ENCODE results near the gene TNS3. TPM values are rescaled to one million over a fixed set of nuclear protein-coding genes. Genes with fewer than 3 reads are reported as not detected.

TNS3 gene
- total and polyA plus RNA-seq, 2 of the 13 experiments (the other 11 are each of a cell fraction or from before 2014, with no cell fraction given), result 52.9 to 55.7 TPM

- TF ChIP-seq XBP1 (CRISPR knock-in tag; IDR thresholded peaks at IDR 0.05) (no peak), MAFF (IDR thresholded peaks at IDR 0.05; ENCODE audit: low read depth, low read length) (no peak), ZNF496 (CRISPR knock-in tag; IDR thresholded peaks at IDR 0.05; ENCODE audit: insufficient replicate concordance) (no peak), ZNF792 (CRISPR knock-in tag; IDR thresholded peaks at IDR 0.05) (no peak), PHF8 (CRISPR knock-in tag; IDR thresholded peaks at IDR 0.05) (no peak), NR2F6 (IDR thresholded peaks at IDR 0.05) (no peak), NR2F6 (CRISPR knock-in tag; IDR thresholded peaks at IDR 0.05) (no peak)
Observed at GRCh38 chr7:47404010-47404409, 177.9 kb downstream of the TNS3 start (continued).

DNA sequence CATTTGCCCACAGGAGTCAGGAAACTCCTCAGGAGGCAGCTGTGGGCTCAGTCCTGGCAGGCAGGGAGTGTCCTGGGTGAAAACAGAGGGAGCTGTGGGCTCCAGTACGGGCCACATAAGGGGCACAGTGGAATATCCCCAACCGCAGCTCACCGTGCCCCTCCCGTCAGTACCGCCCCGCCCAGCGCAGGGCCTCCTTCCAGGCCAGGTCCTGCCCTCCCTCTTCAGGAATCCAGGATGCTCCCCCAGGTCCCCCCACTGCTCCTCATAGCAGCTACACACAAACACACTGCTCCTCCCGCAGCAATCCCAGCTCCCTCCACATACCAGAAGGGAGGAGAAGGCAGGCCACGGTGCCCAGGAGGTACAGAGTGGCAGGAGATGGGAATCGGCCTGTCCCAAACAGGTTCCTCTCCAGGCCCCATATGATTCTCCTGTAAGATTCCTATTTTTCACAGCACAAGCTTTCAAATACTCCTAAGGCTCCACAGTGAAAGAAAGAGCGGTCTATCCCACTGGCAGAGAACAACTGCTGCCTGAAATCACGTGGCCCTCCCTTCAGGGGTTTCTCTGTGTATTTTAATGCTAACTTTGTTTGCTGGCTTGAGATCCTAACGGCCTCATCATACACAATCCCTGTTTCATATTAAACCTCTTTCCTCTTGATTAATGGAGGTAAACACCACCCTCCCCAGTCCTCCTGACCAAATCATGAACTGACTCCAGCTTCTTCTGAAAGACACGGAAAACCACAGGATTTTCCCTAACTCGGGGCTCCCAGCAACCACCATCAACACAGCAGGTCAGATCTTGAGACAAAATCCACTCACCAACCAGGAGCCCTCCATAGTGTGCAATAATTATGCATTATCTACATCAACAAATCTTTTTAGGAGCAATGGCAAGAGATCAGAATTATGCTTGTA is 178.7 kb downstream of the TNS3 start:
- Histone ChIP-seq H3K9me3 (ENCODE audit: low read length) (no peaks in the 10 kb centered on the region), H3K9ac (ENCODE audit: insufficient read depth, low read depth, low read length) (no peak overlapping the region), H3K4me1 (ENCODE audit: insufficient read depth, low read length) (peaks cover 31% of the 10 kb centered on the region), H3K4me3 (replicated peaks in 1 of 3; ENCODE audit: insufficient read depth in 1 of 3, low read depth in 2 of 3, low read length in 3 of 3) (no peak overlapping the region), H3K36me3 (replicated peaks in 1 of 2; ENCODE audit: control insufficient read depth in 1 of 2, insufficient read depth in 2 of 2, low read length in 2 of 2) (peaks cover 40 to 85% of the 10 kb centered on the region in 2 experiments), H4K20me1 (ENCODE audit: insufficient read depth, low read length) (peaks cover 32% of the 10 kb centered on the region), H3K79me2 (ENCODE audit: insufficient read depth, low read length) (no peaks in the 10 kb centered on the region), H3K27ac (ENCODE audit: extremely low read length, insufficient read depth, low read length) (no peak overlapping the region), H3K27me3 (ENCODE audit: control insufficient read depth in 1 of 2, insufficient read depth in 2 of 2, low read length in 2 of 2) (no peaks in the 10 kb centered on the region), H2AFZ (ENCODE audit: low read length) (no peak overlapping the region), H3K4me2 (ENCODE audit: low read depth, low read length) (no peak overlapping the region)
- DNase-seq (ENCODE audit: low spot score), result no peak
- intact Hi-C loops (cut with micrococcal nuclease; ENCODE audit: unreplicated experiment), result no loop called here
- POLR2A ChIA-PET, result no interaction called here
- no peak for ATAC-seq
- no peak for FAIRE-seq
- TF ChIP-seq NFE2 (CRISPR knock-in tag; IDR thresholded peaks at IDR 0.05) (no peak), KDM5A (IDR thresholded peaks at IDR 0.05; ENCODE audit: borderline replicate concordance, low read length) (no peak), ZNF589 (CRISPR knock-in tag; conservative IDR thresholded peaks at IDR 0.05) (no peak), AGO2 (optimal IDR thresholded peaks at IDR 0.05; ENCODE audit: low read depth, low read length) (peak; percentile 38), ZNF468 (CRISPR knock-in tag; IDR thresholded peaks at IDR 0.05) (no peak), RBM22 (optimal IDR thresholded peaks at IDR 0.05; ENCODE audit: low read length) (peak; percentile 75), AGO1 (IDR thresholded peaks at IDR 0.05; ENCODE audit: low read depth, low read length, poor library complexity, severe bottlenecking) (no peak), ZBTB42 (CRISPR knock-in tag; IDR thresholded peaks at IDR 0.05) (no peak)
- WGBS (ENCODE audit: low lambda C conversion rate), result 97% methylated on average over 11 of the region's 15 CpGs
- in situ Hi-C loops (cut with HindIII; ENCODE audit: extremely low pct_ligation_motif_present, low pct_unique_long_range_greater_than_20kb), result no loop called here
- CTCF ChIA-PET (ENCODE audit: low intra/inter-chr PET ratio, low total read pairs), result no interaction called here
- BruUV-seq (replicated peaks), result no TSS peak

All from HepG2 (cell line).